ENCODE measurements around the gene ARRB1. TPM values are rescaled to one million over a fixed set of nuclear protein-coding genes. Genes with fewer than 3 reads are reported as not detected.

The ARRB1 gene
- total RNA-seq, 1 donor from 2014 or later, result 53.8 TPM

DNA sequence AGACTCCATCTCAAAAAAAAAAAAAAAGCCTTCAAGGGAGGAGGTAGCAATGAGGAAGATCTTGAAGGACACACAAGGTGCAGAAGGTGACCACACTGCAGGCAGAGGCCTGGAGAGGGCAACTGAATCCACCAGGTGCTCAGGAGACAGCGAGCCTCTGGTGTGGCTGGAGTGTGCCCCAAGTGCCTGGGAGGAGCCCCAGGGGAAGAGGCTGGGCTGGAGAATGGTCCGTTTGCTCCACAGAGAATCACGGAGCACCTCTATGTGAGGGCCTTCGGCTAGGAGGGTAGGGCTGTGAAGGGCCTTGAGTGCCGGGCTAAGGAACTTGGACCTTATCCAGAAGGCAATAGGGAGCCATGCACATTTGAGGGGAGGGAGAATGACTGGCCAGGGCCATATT lies 50.3 kb downstream of the ARRB1 start:
- Mint-ChIP-seq H3K27me3 (ENCODE audit: low read depth) (no peaks in the 10 kb centered on the region), H3K27ac (ENCODE audit: unreplicated experiment) (no peak overlapping the region), H3K4me3 (no peak overlapping the region), H3K4me1 (peaks cover 3% of the 10 kb centered on the region), H3K9me3 (no peaks in the 10 kb centered on the region), H3K36me3 (ENCODE audit: low read depth) (peaks cover 3% of the 10 kb centered on the region)
- TF ChIP-seq, protein P1, sequence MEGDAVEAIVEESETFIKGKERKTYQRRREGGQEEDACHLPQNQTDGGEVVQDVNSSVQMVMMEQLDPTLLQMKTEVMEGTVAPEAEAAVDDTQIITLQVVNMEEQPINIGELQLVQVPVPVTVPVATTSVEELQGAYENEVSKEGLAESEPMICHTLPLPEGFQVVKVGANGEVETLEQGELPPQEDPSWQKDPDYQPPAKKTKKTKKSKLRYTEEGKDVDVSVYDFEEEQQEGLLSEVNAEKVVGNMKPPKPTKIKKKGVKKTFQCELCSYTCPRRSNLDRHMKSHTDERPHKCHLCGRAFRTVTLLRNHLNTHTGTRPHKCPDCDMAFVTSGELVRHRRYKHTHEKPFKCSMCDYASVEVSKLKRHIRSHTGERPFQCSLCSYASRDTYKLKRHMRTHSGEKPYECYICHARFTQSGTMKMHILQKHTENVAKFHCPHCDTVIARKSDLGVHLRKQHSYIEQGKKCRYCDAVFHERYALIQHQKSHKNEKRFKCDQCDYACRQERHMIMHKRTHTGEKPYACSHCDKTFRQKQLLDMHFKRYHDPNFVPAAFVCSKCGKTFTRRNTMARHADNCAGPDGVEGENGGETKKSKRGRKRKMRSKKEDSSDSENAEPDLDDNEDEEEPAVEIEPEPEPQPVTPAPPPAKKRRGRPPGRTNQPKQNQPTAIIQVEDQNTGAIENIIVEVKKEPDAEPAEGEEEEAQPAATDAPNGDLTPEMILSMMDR (conservative IDR thresholded peaks at IDR 0.05), result no peak
- no peak for DNase-seq (ENCODE audit: low read depth, low spot score)

DNA sequence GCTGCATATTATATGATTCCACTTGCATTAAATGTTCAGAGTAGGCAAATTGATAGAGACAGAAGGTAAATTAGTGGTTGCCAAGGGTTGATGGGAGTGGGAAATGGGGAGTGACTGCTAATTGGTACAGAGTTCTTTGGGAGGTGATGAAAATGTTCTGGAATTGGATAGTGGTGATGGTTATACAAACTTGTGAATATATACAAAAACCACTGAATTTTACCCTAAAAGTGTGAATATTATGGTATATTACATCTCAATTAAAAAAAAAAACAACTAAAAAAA lies 52.5 kb downstream of the ARRB1 start:
- Mint-ChIP-seq H3K27me3 (ENCODE audit: low read depth) (no peaks in the 10 kb centered on the region), H3K4me3 (no peak overlapping the region), H3K36me3 (ENCODE audit: low read depth) (peaks cover 6% of the 10 kb centered on the region), H3K4me1 (peaks cover 1% of the 10 kb centered on the region), H3K27ac (ENCODE audit: unreplicated experiment) (no peak overlapping the region), H3K9me3 (no peaks in the 10 kb centered on the region)
- no peak for DNase-seq (ENCODE audit: low read depth, low spot score)
- TF ChIP-seq, protein P1 (conservative IDR thresholded peaks at IDR 0.05), result no peak

GRCh38 chr11:75298191-75298975 lies 53.1 kb downstream of the ARRB1 start:
- TF ChIP-seq, protein P1 (conservative IDR thresholded peaks at IDR 0.05), result no peak
- H3K27ac Mint-ChIP-seq (ENCODE audit: unreplicated experiment), result no peak overlapping the region
- H3K9me3 Mint-ChIP-seq, result no peaks in the 10 kb centered on the region
- H3K27me3 Mint-ChIP-seq (ENCODE audit: low read depth), result no peaks in the 10 kb centered on the region
- peaks cover 4% of the 10 kb centered on the region for H3K4me1 Mint-ChIP-seq
- H3K4me3 Mint-ChIP-seq, result no peak overlapping the region
- DNase-seq (ENCODE audit: low read depth, low spot score), result no peak
- peaks cover 6% of the 10 kb centered on the region for H3K36me3 Mint-ChIP-seq (ENCODE audit: low read depth)

GRCh38 chr11:75293903-75294302 lies 57.6 kb downstream of the ARRB1 start:
- no peak overlapping the region for H3K4me3 Mint-ChIP-seq
- H3K27me3 Mint-ChIP-seq (ENCODE audit: low read depth), result no peaks in the 10 kb centered on the region
- H3K9me3 Mint-ChIP-seq, result no peaks in the 10 kb centered on the region
- TF ChIP-seq, protein P1 (conservative IDR thresholded peaks at IDR 0.05), result no peak
- H3K27ac Mint-ChIP-seq (ENCODE audit: unreplicated experiment), result no peak overlapping the region
- H3K36me3 Mint-ChIP-seq (ENCODE audit: low read depth), result peaks cover 6% of the 10 kb centered on the region
- no peak for DNase-seq (ENCODE audit: low read depth, low spot score)
- H3K4me1 Mint-ChIP-seq, result peaks cover 4% of the 10 kb centered on the region

DNA sequence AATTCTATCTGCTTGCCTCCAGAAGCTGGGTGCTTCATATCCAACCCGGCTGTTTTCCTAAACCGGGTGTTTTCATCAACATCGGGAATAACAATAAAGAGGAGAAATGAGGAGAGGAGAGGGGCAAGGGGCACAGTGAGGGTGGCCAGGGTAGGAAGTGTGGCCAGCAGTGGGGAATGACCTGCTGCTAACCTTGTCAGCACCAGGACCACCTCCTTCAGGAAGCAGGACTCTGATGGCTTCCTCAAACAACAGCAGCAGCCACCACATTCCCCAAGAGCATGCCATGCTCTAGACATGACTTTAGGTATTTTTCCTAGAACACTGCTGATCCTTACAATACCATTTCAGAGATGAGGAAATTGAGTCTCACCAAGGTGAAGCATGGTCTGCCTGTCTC lies 58.5 kb downstream of the ARRB1 start:
- H3K36me3 Mint-ChIP-seq (ENCODE audit: low read depth), result peaks cover 6% of the 10 kb centered on the region
- H3K27ac Mint-ChIP-seq (ENCODE audit: unreplicated experiment), result no peak overlapping the region
- H3K4me3 Mint-ChIP-seq, result no peak overlapping the region

More for the DNA sequence above, 58.5 kb downstream of the ARRB1 start:
- Mint-ChIP-seq H3K27me3 (ENCODE audit: low read depth) (no peaks in the 10 kb centered on the region), H3K9me3 (no peaks in the 10 kb centered on the region), H3K4me1 (peaks cover 4% of the 10 kb centered on the region)
- TF ChIP-seq, protein P1 (conservative IDR thresholded peaks at IDR 0.05), result no peak
- DNase-seq (ENCODE audit: low read depth, low spot score), result no peak
